Cardiac fibroblast (primary cell): ENCODE measurements around the gene SH3RF1.

ENCODE experiments used
- DNase-seq, 2 donors: peaks; one replicate each; pipeline versions ENCODE4 v3.0.0 to v3.0.0-alpha.2; 2010; ENCODE audit warnings: low read depth in 2 of 2
- H3K4me3 ChIP-seq, 2 donors: replicated peaks in 1 of 2; 1 replicate in 1 of 2; 2 replicates in 1 of 2; pipeline ENCODE4 v1.5.1; 2011; ENCODE audit warnings: low read depth in 2 of 2, low read length in 2 of 2, mild to moderate bottlenecking in 2 of 2, moderate library complexity in 1 of 2
- CTCF ChIP-seq: IDR thresholded peaks from one replicate; pipeline ENCODE4 v1.5.1; 2011; ENCODE audit warnings: low read depth, mild to moderate bottlenecking, low read length, inconsistent platforms

Gene SH3RF1

GRCh38 chr4:169220854-169221411 lies 49.8 kb downstream of the SH3RF1 start:
- H3K4me3 ChIP-seq: no peak overlapping the region
- DNase-seq: no peak

DNA sequence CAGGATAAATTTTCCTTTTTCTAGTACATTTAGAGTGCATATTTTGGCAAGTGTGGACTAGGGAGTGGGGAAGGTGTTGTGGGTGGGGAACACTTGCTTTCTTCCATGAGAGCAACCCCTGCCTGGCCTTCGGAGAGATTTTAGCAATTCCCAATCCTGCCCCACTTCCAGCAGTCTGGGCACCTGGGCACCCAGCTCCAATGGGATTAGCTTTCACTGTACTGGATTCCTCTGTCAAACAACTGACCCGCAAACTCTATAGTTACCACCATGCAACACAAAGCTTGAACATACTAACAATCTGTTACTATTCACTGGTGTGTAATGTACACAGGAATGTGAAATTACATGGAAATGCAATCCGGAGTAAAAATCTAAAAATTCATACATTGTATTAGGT lies 50.3 kb downstream of the SH3RF1 start:
- no peak overlapping the region for H3K4me3 ChIP-seq
- no peak for DNase-seq

More at GRCh38 chr4:169220854-169221411, 49.8 kb downstream of the SH3RF1 start:
- TF ChIP-seq CTCF: no peak

GRCh38 chr4:169219440-169219839 lies 51.3 kb downstream of the SH3RF1 start:
- no peak for TF ChIP-seq CTCF
- peak in 1 of 2 donors; percentile 38 for DNase-seq
- H3K4me3 ChIP-seq: no peak overlapping the region

More for the DNA sequence above, 50.3 kb downstream of the SH3RF1 start:
- TF ChIP-seq CTCF: no peak

- TF ChIP-seq CTCF: no peak
- no peak for DNase-seq
- no peak overlapping the region for H3K4me3 ChIP-seq
Observed at GRCh38 chr4:169215656-169216055, 55.1 kb downstream of the SH3RF1 start.

DNA sequence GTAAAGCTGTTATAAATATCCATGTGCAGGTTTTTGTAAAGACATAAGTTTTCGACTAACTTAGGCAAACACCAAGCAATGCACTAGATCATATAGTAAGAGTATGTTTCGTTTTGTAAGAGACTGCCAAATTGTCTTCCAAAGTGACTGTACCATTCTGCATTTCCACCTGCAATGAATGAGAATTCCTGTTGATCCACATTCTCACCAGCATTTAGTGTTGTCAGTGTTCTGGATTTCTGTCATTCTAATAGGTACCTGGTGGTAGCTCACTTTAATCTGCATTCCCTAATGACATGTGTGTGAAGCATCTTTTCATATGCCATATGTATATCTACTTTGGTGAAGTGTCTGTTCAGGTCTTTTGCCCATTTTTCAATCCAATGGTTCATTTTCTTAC lies 57.8 kb downstream of the SH3RF1 start:
- no peak for DNase-seq
- H3K4me3 ChIP-seq: no peak overlapping the region
- no peak for TF ChIP-seq CTCF

DNA sequence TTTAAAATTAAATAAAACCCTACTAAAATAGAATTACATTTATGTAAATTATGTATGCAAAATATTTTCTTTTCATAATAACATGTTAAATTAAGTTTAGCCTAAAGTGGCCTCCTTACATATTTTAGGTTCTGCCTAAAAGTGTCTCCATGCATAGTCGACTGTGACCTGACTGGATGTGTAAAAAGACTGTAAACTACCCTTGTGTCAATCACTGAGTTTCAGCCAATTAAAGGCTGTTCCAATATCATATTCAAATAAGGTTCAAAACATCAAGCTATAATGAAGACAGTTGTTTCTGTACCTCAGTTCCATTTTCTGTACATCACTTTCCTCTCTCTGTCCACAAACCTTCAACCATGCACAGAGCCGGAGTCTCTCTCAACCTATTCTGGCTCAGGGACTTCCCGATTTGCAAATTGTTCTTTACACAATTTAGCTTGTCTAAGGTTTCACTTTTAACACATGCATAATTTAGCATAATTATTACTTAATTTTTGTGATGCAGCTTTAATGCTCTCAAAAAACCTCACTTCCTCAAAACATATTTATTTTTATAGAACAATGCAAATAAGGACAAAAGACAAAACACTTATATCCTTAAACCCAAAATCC lies 60.1 kb downstream of the SH3RF1 start:
- no peak for DNase-seq
- no peak for TF ChIP-seq CTCF
- no peak overlapping the region for H3K4me3 ChIP-seq
